Testis (tissue), 2 donors: Measurements from ENCODE around the gene MYH3.

Source experiments
- POLR2A ChIP-seq: fragments of 450-650 bp; IDR thresholded peaks from one replicate; pipeline ENCODE4 v1.6.1; 2017; ENCODE audit warnings: antibody characterized with exemption, mild to moderate bottlenecking, moderate library complexity
- TF ChIP-seq, protein P1 (sequence below), 3 experiments: fragments of 450-650 bp in 2 of 3; fragments of 200-600 bp in 1 of 3; sonication (generic) in 1 of 3; IDR thresholded peaks; one replicate each; pipeline ENCODE4 v1.5.1; 2016 to 2019; ENCODE audit warnings: antibody characterized with exemption in 3 of 3, mild to moderate bottlenecking in 2 of 3, moderate library complexity in 1 of 3

DNA sequence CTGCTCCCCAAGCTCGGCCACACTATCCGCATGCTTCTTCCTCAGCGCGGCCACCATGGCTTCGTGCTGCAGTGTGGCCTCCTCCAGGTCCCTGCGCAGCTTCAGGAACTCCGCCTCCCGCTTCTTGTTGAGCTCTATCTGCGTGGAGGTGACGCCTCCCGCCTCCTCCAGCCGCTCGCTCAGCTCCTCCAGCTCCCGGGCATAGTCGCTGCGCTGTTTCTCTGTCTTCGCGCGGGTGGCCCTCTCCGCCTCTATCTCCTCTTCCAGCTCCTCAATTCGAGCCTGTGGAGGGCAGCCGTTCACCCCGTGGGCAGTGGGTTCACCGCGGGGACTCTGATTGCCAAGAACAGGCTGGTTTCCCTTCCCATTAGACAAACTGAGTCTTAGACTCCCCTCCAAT, 19.0 kb downstream of the MYH3 start:
- TF ChIP-seq POLR2A: no peak
- TF ChIP-seq, protein P1, sequence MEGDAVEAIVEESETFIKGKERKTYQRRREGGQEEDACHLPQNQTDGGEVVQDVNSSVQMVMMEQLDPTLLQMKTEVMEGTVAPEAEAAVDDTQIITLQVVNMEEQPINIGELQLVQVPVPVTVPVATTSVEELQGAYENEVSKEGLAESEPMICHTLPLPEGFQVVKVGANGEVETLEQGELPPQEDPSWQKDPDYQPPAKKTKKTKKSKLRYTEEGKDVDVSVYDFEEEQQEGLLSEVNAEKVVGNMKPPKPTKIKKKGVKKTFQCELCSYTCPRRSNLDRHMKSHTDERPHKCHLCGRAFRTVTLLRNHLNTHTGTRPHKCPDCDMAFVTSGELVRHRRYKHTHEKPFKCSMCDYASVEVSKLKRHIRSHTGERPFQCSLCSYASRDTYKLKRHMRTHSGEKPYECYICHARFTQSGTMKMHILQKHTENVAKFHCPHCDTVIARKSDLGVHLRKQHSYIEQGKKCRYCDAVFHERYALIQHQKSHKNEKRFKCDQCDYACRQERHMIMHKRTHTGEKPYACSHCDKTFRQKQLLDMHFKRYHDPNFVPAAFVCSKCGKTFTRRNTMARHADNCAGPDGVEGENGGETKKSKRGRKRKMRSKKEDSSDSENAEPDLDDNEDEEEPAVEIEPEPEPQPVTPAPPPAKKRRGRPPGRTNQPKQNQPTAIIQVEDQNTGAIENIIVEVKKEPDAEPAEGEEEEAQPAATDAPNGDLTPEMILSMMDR (IDR thresholded peaks at IDR 0.05): no peak
